GM18517 (cell line): ENCODE measurements around the gene KRTAP19-7.

Experiments used
- ATAC-seq: cut with Tn5 transposase; IDR thresholded peaks from one replicate; pipeline ENCODE4 v1.9.1; 2021; ENCODE audit warnings: mild to moderate bottlenecking, moderate library complexity; ENCODE audit not compliant: unreplicated experiment

Gene KRTAP19-7, protein sequence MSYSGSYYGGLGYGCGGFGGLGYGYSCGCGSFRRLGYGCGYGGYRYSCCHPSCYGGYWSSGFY

DNA sequence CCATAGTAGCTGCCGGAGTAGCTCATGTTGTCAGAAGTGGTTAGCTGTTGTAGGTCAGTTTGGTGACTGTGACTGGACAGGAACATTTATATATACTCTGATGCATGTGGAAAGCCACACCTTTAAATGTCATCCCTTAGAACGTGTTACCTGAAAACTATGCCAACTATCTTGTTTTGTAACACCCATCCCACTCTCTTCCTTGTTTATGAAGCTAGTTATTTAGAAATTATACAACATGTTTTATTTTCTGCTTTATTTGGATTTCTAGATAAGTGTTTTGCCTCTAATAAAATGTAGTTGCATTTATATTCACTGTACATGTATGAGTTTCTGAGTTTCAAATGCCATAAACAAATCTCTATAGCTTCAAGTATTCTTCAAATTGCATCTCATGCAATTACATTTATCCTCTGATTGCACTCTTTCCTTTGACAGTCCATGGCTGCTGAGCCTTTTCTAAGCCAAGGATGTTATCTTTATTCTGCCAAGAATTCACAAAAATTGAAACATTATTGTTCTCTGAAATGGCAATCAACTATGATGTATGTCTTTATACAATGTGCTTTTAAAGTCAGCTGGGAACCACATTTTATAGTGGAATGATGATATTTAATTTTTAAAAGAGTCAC, at the start of gene KRTAP19-7:
TSS of gene KRTAP19-7 (minus strand) at position 51 of the 632 bp plus-strand sequence. CDS start at position 26, 25 bp downstream.
- ATAC-seq, result no peak

DNA sequence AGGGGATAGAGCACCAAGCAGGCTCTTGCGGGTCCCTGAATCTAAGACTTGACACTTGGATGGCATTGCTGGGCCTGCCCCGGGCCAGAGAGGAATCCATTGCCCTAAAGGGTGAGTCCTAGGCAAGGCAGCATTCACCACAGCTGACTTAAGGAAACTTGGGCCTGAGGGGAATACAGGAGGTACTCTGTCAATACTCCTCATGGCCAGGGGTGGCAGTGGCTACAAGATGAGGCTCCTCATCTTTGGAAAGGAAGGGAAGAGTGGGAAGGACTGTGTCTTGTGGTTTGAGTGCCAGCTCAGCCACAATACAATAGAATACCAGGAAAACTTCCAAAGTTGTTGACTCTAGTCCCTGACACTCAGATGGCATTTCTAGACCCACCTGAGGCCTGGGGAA, 44.9 kb upstream of the KRTAP19-7 start:
- ATAC-seq, result no peak

DNA sequence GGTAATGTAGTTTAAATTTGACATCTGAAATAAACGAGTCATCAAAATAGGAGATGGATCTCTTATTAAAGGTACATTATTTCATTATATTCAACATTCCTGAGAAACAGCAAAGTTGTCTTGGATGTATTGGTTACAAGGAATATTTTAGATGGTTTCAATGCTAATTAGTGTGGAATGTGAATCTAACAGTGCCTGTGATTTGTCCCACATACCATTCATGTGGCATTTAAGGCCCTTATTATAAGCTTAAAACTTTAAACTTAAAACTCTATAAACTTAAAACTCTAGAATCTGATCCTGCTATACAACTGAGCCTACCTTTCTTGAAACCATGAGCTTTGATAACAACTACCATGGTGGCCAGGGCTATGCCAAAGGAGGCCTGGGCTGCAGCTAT, 39.7 kb upstream of the KRTAP19-7 start, which contains the start of gene KRTAP22-1:
TSS of gene KRTAP22-1 (plus strand) at position 301 of the 400 bp plus-strand sequence.
- no peak for ATAC-seq

DNA sequence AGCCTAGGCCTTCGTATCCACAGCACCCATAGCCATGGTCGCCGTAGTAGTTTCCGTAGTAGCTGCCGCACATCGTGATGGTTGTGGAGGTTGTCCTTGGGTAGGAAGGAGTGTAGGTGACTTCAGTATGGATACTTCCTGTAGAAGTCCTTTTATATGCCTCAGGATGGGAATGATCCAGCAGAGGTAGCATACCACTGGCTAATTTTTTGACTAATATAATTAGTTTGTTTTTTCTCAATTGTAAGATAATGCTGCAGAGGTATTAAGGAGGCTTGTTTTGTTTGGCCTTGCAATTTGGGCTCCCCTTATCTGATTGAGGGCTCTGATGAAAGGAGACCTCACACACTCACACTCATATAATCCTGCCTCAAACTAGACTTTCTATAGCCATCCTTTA, 37.7 kb upstream of the KRTAP19-7 start, which contains the start of gene KRTAP6-2:
TSS of gene KRTAP6-2 (minus strand) at position 101 of the 400 bp plus-strand sequence. CDS start at position 73, 28 bp downstream.
- ATAC-seq, result no peak

DNA sequence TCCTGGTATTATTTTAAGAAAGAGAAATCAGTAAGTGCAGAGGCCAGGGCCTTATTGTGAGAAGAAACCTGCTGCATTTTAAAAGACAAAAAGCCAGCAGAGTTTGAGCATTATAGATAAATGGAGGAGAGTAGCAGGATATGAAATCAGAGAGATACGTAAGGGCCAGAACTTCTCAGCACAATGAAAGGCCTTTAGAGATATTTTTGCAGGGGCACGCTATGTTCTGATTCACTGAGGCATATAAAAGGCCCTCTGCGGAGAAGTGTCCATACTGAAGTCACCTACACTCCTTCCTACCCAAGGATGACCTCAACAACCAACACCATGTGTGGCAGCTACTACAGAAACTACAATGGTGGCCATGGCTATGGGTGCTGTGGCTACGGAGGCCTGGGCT, 31.0 kb upstream of the KRTAP19-7 start, which contains the start of gene KRTAP6-3:
TSS of gene KRTAP6-3 (plus strand) at position 301 of the 400 bp plus-strand sequence. CDS start at position 307, 6 bp downstream.
- ATAC-seq, result no peak

DNA sequence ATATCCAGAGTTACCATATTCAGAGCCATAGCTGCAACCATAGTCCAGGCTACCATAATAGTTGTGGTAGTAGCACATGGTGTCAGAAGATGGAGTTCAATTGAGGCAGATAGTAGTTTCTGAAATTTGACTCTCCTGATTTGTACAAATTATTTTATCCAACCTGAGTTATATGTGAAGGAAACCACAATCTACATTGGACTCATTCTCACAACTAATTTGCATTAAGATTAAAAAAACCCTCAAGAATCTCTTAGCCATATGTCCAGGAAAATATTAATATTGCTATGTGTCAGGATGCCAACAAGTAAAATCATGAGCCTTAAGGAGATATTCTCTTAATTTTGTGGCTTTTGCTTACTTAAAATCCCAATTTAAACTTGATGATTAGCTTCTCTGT, 29.2 kb upstream of the KRTAP19-7 start, which contains the start of gene KRTAP22-2:
TSS of gene KRTAP22-2 (minus strand) at position 101 of the 400 bp plus-strand sequence.
- no peak for ATAC-seq

DNA sequence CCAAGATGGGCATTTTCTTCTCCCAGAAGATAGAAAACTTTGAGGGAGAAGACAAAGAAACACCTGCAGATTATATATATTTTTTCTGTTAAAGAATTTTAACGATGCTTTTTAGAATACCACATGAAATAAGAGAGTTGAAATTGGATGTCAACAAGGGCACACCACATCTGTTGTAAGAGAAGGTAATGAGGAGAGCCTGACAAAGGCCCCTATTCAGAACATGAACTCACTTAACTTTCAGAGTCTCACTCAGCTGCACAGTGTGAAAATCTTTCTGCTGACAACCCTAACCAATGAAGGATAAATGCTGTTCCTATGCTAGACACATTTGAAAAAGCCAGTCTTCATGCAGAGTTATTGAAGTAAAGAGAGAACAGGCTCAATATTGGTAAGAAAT, 21.8 kb upstream of the KRTAP19-7 start:
- no peak for ATAC-seq

DNA sequence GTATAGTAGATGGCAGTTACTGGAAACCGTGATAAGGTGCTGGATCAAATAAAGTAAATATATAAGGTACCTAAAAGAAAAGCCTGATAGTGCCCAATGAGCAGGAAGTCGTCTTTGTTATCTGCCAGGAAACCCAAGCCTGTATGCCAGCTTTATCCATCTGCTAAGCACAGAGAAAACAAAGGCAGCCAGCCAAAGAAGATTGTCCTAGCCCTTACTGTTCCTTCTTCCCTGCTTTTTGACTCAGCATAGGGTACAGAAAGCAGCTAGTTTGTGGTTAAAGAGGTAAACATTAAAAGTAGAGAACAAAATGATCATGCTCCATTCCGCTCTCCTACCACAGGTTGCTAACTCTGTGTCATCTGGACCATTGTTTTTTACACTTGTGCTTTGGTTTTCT, 19.0 kb upstream of the KRTAP19-7 start:
- ATAC-seq, result no peak

DNA sequence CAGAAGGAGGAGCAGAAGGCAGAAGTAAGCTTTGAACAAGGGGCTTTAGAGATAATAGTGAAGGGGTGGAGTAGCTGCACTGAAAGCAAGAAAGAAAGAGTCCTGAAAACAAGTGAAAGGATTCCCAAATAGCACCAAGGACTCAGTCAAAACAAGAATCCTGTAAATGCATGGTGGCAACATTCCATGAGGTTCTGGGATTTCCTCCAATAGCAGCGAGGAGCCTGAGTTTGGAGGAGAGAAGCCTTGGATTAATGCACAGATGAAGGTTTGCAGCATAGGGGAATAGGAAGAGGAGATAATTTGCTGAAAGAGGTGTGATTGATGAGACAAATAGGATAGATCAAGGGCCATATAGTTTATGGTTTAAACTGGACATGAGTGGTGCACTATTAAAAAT, 18.2 kb upstream of the KRTAP19-7 start:
- no peak for ATAC-seq

DNA sequence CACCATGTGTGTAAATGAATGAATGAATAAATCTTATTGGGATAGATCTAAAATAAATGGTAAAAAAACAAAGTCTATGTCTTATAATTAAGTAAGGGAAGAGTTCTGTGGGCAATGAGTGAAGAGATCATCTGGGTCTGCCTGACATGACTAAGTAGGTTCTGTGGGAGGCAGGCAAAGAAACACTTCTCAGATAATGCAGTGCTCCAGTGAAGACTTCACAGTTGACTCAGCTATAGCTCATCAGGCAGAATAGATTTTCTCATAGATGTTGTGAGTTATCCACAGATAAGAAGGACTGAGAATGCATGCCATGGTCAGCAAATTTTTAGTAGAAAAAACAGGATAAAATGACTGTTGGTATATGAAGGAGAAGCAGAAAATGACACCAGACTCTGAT, 16.7 kb upstream of the KRTAP19-7 start:
- no peak for ATAC-seq

DNA sequence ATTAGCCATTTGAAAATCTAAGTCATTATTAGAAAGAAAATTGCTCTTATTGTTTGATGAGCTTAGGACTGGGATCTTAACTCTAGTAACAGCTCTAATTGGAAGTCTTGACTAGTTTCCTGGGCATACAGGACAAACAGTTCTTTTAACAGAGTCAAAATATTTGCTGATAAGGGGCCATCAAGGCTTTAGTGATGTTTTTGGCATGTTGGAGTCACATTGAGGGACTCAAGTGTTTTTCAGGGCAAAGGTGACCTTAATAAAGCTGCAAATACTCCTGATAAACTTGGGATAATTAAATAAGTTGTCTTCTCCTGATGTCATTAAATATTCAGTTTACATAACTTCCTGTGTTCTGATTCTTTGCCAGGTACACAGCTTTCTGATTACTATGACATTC, 6.5 kb upstream of the KRTAP19-7 start:
- no peak for ATAC-seq

DNA sequence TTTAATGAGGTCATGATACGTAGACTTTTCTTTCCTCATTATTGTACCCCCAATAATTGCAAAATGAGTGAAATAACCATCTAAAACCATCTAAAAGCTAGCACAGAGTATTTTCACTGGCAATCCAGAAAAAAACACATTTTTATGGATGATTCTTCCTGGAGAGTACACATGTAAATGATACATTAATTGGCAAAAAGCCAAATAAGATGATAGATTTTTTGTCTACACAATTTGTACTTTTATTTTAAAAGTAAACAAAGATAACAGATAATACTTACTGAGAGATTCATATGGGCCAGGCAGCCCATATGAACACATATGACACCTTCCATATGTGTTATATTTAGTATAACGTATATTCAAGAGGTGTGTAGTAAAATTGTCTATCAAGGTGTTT, 2.5 kb upstream of the KRTAP19-7 start:
- ATAC-seq, result no peak

DNA sequence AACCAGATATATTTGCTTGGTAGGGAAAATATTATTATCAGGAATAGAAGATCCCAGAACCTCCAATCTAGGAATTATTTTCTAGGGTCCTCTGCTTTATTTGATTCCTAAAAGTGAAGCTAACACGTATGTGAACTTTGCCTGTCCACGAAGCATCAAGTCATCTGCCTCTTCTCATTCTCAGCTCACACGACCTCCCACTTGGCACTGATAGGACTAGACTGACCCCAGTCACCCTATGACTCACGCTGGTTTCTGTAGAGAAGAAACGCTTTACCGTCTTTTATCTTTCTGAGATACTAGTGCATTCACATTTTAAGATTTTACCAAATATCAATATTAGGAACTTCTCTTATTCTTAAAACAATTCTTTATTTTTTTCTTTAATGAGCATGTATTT, 2.0 kb upstream of the KRTAP19-7 start:
- ATAC-seq, result no peak

DNA sequence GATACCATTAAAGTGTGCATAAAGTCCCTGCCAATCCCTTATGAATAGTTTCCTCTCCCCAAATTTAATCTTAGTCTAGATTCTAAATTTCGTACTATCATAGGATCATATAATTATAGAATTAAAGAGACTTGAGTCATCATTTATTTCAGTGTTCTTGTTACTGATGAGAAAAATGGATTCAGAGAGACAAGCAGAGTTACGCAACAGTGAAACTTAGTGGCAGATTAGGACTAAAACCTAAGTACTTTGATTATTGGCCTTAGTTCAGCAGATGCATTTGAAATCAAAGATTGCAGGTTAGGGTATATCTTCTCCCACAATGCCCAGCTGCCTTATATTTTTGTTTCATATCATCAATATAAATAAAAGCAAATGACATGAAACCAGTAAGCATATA, 843 bp upstream of the KRTAP19-7 start:
- ATAC-seq, result no peak

DNA sequence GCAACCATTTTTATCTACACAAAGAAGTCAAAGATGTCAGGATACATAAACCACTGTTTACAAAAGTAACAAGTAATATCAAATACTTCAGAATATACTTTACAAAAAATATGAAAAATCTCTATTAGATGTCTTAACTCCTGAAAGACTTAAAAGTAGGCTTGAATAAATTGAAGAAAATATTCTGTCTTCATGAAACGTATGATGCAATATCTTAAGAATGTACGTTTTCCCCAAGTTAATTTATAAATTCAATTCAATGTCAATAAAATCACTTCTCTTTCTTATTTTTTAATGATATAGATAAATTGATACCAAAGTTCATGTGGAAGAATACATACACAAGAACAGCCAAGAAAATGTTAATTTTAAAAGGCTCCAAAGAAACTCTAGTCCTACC, 6.0 kb downstream of the KRTAP19-7 start:
- no peak for ATAC-seq

DNA sequence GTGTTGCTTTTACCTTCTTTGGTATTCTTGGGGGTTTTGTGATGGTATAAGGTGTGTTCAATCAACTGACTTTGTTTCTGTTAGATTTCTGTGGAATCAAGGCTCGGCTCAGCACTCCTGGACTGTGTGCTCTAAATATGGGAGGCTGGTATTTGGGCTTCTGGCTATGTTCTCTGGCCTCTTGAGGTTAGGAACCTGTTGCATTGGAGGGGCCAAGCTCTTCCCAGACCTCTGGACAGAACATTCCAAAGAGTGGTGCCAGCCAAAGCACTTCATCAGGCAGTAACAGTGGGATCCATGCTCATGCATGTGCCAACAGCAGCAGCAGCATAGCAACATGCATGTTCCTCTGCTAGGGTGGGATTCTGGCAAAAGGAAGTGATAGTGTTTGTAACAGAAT, 8.3 kb downstream of the KRTAP19-7 start:
- no peak for ATAC-seq

DNA sequence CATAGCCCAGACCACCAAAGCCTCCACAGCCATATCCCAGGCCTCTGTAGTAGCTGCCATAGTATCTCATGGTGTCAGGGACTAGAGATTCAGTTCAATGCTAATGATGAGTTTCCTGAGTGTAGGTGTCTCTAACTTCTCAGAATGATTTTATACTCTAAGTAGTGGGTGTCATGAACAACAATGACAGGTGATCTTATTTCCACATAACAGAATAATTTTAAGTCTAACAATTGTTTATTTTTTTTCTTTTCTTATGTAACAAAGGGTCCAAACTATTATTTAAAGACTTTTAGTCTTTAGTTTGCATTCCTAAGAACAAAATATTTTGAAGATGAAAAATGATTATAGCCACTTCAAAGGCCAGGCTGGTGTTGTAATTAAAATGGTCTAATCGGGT, 19.4 kb downstream of the KRTAP19-7 start, which contains the start of gene KRTAP19-6:
TSS of gene KRTAP19-6 (minus strand) at position 101 of the 400 bp plus-strand sequence. CDS start at position 70, 31 bp downstream.
- no peak for ATAC-seq

DNA sequence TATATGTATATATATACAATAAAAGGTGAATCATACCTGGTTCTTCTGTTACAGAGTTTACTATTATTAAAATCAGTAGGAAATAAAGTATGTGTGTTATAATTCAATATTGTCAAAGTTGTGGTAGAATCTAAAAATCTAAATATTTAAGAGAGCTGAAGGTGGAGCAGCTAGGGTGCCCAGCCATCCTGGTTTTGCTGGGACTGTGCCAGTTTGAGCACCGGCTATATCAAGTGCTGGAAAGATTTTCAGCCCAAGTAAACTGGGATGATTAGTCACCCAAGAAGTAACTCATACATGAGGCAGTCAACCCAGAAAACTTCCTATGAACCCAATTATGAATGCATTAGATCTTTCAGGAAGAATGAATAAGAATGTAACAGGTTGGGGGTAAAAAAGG, 42.2 kb downstream of the KRTAP19-7 start:
- no peak for ATAC-seq

DNA sequence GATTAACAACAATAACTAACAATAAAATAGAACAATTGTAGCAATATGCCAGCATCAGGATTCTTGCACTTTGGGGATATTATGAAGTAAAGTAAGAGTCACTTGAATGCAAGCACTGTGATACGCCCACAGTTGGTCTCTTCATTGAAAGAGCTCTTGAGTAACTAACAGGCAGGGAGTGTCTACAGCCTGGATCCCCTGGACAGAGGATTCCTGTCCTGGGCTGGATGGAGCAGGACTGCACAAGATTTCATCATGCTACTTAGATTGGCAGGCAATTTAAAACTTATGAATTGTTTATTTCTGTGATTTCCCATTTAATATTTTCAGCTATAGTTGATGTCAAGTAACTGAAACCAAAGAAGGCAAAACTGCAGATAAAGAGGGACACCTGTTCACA, 45.4 kb downstream of the KRTAP19-7 start:
- no peak for ATAC-seq
